HG02763 (cell line): ENCODE measurements around the gene DNAJC4.

Source experiments
- ATAC-seq: cut with Tn5 transposase; IDR thresholded peaks from one replicate; pipeline ENCODE4 v1.9.1; 2021; ENCODE audit warnings: mild to moderate bottlenecking, moderate library complexity; ENCODE audit not compliant: unreplicated experiment

DNAJC4 gene

GRCh38 chr11:64255135-64256128, 25.1 kb downstream of the DNAJC4 start:
- ATAC-seq, result no peak

GRCh38 chr11:64256300-64256699, 26.0 kb downstream of the DNAJC4 start:
- ATAC-seq, result no peak

GRCh38 chr11:64258356-64258755, 28.0 kb downstream of the DNAJC4 start:
- ATAC-seq, result no peak

- ATAC-seq, result no peak
Observed at GRCh38 chr11:64258946-64259532, 28.7 kb downstream of the DNAJC4 start.

GRCh38 chr11:64259533-64260067, 29.3 kb downstream of the DNAJC4 start:
- ATAC-seq, result no peak

- ATAC-seq, result no peak
Observed at GRCh38 chr11:64260147-64260708, 29.9 kb downstream of the DNAJC4 start.

GRCh38 chr11:64261556-64262080, 31.3 kb downstream of the DNAJC4 start:
- no peak for ATAC-seq

GRCh38 chr11:64262271-64263002, 32.1 kb downstream of the DNAJC4 start:
- ATAC-seq, result no peak

- no peak for ATAC-seq
Observed at GRCh38 chr11:64263021-64263946, 32.9 kb downstream of the DNAJC4 start.

- no peak for ATAC-seq
Observed at GRCh38 chr11:64263947-64264317, 33.6 kb downstream of the DNAJC4 start.

- ATAC-seq, result no peak
Observed at GRCh38 chr11:64264371-64264852, 34.1 kb downstream of the DNAJC4 start.

- no peak for ATAC-seq
Observed at GRCh38 chr11:64265176-64266160, 35.1 kb downstream of the DNAJC4 start.

GRCh38 chr11:64266339-64266738, 36.0 kb downstream of the DNAJC4 start:
- ATAC-seq, result no peak

- no peak for ATAC-seq
Observed at GRCh38 chr11:64267207-64267945, 37.0 kb downstream of the DNAJC4 start.

GRCh38 chr11:64268025-64268892, 37.9 kb downstream of the DNAJC4 start:
- no peak for ATAC-seq

- ATAC-seq, result peak; percentile 10
Observed at GRCh38 chr11:64268893-64269539, 38.7 kb downstream of the DNAJC4 start.
